ENCODE data around the gene CCDC40. TPM values are rescaled to one million over a fixed set of nuclear protein-coding genes. Genes with fewer than 3 reads are reported as not detected.
A peak's percentile ranks its signal among the peaks of the same experiment; 100 is the strongest.

CCDC40 gene
- total RNA-seq, 1 donor: 8.3 TPM

DNA sequence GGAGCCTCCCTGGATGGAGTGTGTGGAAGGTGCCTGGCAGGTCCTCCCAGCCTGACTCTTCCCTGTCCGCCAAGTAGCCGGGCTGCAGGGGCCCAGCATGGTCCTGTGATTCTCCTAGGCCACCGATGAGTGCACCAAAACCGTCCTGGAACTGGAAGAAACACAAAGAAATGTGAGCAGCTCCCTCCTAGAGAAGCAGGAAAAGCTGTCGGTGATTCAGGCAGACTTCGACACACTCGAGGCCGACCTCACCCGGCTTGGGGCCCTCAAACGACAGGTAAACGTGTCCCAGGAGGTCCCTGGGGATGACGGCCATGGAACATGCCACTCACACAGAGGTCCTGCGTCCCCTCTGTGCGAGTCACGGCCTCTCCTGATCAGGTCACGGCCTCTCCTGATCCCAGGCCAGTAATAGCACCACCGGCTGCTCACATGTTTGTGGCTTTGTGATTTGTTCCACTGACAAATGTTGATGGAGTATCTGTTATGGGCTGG, 60.7 kb downstream of the CCDC40 start:
- peak; percentile 43 for DNase-seq (ENCODE audit: insufficient read length, low spot score, missing footprints)
- no peaks in the 10 kb centered on the region for H3K9me3 ChIP-seq (ENCODE audit: low read depth, low read length)

DNA sequence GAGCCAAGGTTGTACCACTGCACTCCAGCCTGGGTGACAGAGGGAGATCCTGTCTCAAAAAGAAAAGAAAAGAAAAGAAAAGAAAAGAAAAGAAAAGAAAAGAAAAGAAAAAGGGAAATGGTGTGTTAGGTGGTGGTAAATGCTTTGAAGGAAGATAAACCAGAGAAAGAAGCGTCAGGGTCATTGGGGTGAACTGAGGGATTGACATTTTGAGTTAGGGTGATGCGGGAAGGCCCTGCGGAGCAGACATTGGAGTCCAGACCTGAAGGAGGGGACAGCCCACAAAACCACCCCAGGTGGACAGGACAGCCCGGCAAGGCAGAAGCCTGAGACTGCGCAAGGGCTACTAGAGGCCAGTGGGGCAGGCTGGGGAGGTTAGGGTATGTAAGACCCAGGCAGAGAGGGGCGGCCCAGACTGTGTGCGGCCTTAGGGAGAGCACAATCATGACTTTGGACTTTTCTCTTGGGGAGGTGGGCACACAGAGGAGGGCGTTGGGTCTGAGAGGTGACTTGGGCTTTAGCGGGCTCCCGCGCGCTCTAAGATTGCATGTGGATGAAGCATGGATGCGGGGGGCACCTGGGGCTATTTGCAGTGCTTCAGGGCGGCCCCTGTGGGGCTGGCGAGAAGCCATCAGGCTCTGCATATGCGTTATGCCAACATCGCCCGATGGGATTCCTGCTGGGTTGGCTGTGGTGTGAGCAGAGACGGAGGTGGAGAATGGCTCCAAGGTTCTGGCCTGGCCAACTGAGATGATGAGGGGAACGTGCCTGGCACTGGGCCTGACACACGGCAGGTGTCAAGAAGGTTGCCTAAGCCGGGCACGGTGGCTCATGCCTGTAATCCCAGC, 61.6 kb downstream of the CCDC40 start:
- TF ChIP-seq, protein P1, sequence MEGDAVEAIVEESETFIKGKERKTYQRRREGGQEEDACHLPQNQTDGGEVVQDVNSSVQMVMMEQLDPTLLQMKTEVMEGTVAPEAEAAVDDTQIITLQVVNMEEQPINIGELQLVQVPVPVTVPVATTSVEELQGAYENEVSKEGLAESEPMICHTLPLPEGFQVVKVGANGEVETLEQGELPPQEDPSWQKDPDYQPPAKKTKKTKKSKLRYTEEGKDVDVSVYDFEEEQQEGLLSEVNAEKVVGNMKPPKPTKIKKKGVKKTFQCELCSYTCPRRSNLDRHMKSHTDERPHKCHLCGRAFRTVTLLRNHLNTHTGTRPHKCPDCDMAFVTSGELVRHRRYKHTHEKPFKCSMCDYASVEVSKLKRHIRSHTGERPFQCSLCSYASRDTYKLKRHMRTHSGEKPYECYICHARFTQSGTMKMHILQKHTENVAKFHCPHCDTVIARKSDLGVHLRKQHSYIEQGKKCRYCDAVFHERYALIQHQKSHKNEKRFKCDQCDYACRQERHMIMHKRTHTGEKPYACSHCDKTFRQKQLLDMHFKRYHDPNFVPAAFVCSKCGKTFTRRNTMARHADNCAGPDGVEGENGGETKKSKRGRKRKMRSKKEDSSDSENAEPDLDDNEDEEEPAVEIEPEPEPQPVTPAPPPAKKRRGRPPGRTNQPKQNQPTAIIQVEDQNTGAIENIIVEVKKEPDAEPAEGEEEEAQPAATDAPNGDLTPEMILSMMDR (IDR thresholded peaks at IDR 0.05; ENCODE audit: extremely low read depth, low read depth, low read length): no peak
- H3K4me3 ChIP-seq (ENCODE audit: insufficient read depth, low read length): no peak overlapping the region
- peaks cover 13% of the 10 kb centered on the region for H3K4me1 ChIP-seq (ENCODE audit: insufficient read depth, low read length)
- DNase-seq (ENCODE audit: insufficient read length, low spot score, missing footprints): peak; percentile 56
- H3K27ac ChIP-seq (ENCODE audit: low read depth, low read length): no peak overlapping the region
- H2AFZ ChIP-seq (ENCODE audit: low read length): no peak overlapping the region
- no peaks in the 10 kb centered on the region for H3K27me3 ChIP-seq (ENCODE audit: insufficient read depth, low read length)
- no peaks in the 10 kb centered on the region for H3K36me3 ChIP-seq (ENCODE audit: insufficient read depth, low read length)
- H3K9me3 ChIP-seq (ENCODE audit: low read depth, low read length): no peaks in the 10 kb centered on the region
- H4K20me1 ChIP-seq (ENCODE audit: insufficient read depth, low read length): no peaks in the 10 kb centered on the region
- peaks cover 6% of the 10 kb centered on the region for H3K79me2 ChIP-seq (ENCODE audit: insufficient read depth, low read length)
- no peak overlapping the region for H3K4me2 ChIP-seq (ENCODE audit: insufficient read depth, low read length)

More for the DNA sequence above, 60.7 kb downstream of the CCDC40 start:
- Histone ChIP-seq H3K4me2 (ENCODE audit: insufficient read depth, low read length) (no peak overlapping the region), H2AFZ (ENCODE audit: low read length) (no peak overlapping the region), H3K36me3 (ENCODE audit: insufficient read depth, low read length) (no peaks in the 10 kb centered on the region), H3K27ac (ENCODE audit: low read depth, low read length) (no peak overlapping the region), H3K4me3 (ENCODE audit: insufficient read depth, low read length) (no peak overlapping the region), H3K79me2 (ENCODE audit: insufficient read depth, low read length) (peaks cover 5% of the 10 kb centered on the region), H4K20me1 (ENCODE audit: insufficient read depth, low read length) (no peaks in the 10 kb centered on the region), H3K4me1 (ENCODE audit: insufficient read depth, low read length) (peaks cover 9% of the 10 kb centered on the region), H3K27me3 (ENCODE audit: insufficient read depth, low read length) (peaks cover 2% of the 10 kb centered on the region)
- TF ChIP-seq, protein P1 (IDR thresholded peaks at IDR 0.05; ENCODE audit: extremely low read depth, low read depth, low read length): no peak

DNA sequence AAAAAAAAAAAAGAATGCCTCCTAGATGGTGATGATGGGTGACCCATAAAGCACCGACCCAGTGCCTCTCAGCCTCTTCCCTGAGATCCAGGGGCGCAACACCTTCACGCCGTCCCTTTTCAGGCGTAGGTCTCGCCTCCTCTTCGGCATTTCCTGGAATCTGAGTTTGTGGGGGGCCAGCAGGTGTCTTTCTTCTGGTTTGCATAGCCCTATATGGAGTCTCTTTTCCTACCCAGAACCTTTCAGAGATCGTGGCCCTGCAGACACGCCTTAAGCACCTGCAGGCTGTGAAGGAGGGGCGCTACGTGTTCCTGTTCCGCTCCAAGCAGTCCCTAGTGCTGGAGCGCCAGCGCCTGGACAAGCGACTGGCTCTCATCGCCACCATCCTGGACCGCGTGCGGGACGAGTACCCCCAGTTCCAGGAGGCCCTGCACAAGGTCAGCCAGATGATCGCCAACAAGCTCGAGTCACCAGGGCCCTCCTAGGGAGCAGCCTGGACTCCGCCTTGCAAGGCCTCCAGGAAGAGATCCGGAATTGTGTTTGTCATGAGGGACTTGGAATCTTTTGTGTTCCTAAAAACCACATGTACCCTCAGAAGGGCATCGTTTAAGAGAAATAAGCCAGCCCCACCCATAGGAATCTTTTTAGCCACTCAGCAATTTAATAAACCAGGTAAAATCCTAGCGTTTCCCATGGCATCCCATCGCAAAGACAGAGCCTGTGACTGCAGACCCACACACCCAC, 63.0 kb downstream of the CCDC40 start:
- Histone ChIP-seq H3K27ac (ENCODE audit: low read depth, low read length) (no peak overlapping the region), H3K4me2 (ENCODE audit: insufficient read depth, low read length) (no peak overlapping the region), H2AFZ (ENCODE audit: low read length) (no peak overlapping the region), H3K4me3 (ENCODE audit: insufficient read depth, low read length) (no peak overlapping the region), H3K79me2 (ENCODE audit: insufficient read depth, low read length) (peaks cover 6% of the 10 kb centered on the region), H3K27me3 (ENCODE audit: insufficient read depth, low read length) (no peaks in the 10 kb centered on the region), H3K4me1 (ENCODE audit: insufficient read depth, low read length) (peaks cover 13% of the 10 kb centered on the region), H4K20me1 (ENCODE audit: insufficient read depth, low read length) (no peaks in the 10 kb centered on the region), H3K36me3 (ENCODE audit: insufficient read depth, low read length) (no peaks in the 10 kb centered on the region), H3K9me3 (ENCODE audit: low read depth, low read length) (no peaks in the 10 kb centered on the region)
- DNase-seq (ENCODE audit: insufficient read length, low spot score, missing footprints): peak; percentile 36
- TF ChIP-seq, protein P1 (IDR thresholded peaks at IDR 0.05; ENCODE audit: extremely low read depth, low read depth, low read length): no peak

- Histone ChIP-seq H3K36me3 (ENCODE audit: insufficient read depth, low read length) (no peaks in the 10 kb centered on the region), H3K27me3 (ENCODE audit: insufficient read depth, low read length) (no peaks in the 10 kb centered on the region), H3K27ac (ENCODE audit: low read depth, low read length) (no peak overlapping the region), H3K4me3 (ENCODE audit: insufficient read depth, low read length) (no peak overlapping the region), H3K4me2 (ENCODE audit: insufficient read depth, low read length) (no peak overlapping the region), H4K20me1 (ENCODE audit: insufficient read depth, low read length) (no peaks in the 10 kb centered on the region), H3K9me3 (ENCODE audit: low read depth, low read length) (no peaks in the 10 kb centered on the region), H3K4me1 (ENCODE audit: insufficient read depth, low read length) (peaks cover 13% of the 10 kb centered on the region), H2AFZ (ENCODE audit: low read length) (no peak overlapping the region), H3K79me2 (ENCODE audit: insufficient read depth, low read length) (peaks cover 6% of the 10 kb centered on the region)
- DNase-seq (ENCODE audit: insufficient read length, low spot score, missing footprints): peak; percentile 59
- TF ChIP-seq, protein P1 (IDR thresholded peaks at IDR 0.05; ENCODE audit: extremely low read depth, low read depth, low read length): no peak
Measured at GRCh38 chr17:80100035-80100323, 63.5 kb downstream of the CCDC40 start.
